ENCODE measurements around the gene LONRF2. TPM values are rescaled to one million over a fixed set of nuclear protein-coding genes. Genes with fewer than 3 reads are reported as not detected.

The LONRF2 gene
- total RNA-seq, 1 experiment from 2014 or later = 0.33 TPM

GRCh38 chr2:100236166-100236565 lies 86.1 kb downstream of the LONRF2 start (continued):
- TF ChIP-seq USF2 (CRISPR knock-in tag; IDR thresholded peaks at IDR 0.05) = no peak
- no peak for TF ChIP-seq NR1H2 (CRISPR knock-in tag; IDR thresholded peaks at IDR 0.05)

- peaks cover 40% of the 10 kb centered on the region for H3K4me1 Mint-ChIP-seq
- H3K36me3 Mint-ChIP-seq = no peaks in the 10 kb centered on the region
- TF ChIP-seq NR2C2 (CRISPR knock-in tag; IDR thresholded peaks at IDR 0.05) = no peak
- TF ChIP-seq CREM (CRISPR knock-in tag; IDR thresholded peaks at IDR 0.05) = no peak
- no peak for TF ChIP-seq FOXK1 (CRISPR knock-in tag; IDR thresholded peaks at IDR 0.05)
- no peak for TF ChIP-seq ATF6 (CRISPR knock-in tag; IDR thresholded peaks at IDR 0.05)
- no peak for TF ChIP-seq TP53 (CRISPR knock-in tag; IDR thresholded peaks at IDR 0.05)
- TF ChIP-seq NR1H2 (CRISPR knock-in tag; IDR thresholded peaks at IDR 0.05) = no peak
- no peak for TF ChIP-seq CDX4 (CRISPR knock-in tag; IDR thresholded peaks at IDR 0.05; ENCODE audit: borderline replicate concordance)
- TF ChIP-seq CTCF (IDR thresholded peaks at IDR 0.05) = no peak
- TF ChIP-seq ZMAT4 (CRISPR knock-in tag; IDR thresholded peaks at IDR 0.05) = no peak
- no peak for TF ChIP-seq TCF7 (CRISPR knock-in tag; IDR thresholded peaks at IDR 0.05; ENCODE audit: low read depth)
- no peak for TF ChIP-seq JUN (CRISPR knock-in tag; IDR thresholded peaks at IDR 0.05)
- TF ChIP-seq NR3C1 (CRISPR knock-in tag; conservative IDR thresholded peaks at IDR 0.05; ENCODE audit: low read depth) = no peak
- TF ChIP-seq STAT6 (CRISPR knock-in tag; conservative IDR thresholded peaks at IDR 0.05; ENCODE audit: low read depth) = no peak
- TF ChIP-seq ZNF416 (CRISPR knock-in tag; IDR thresholded peaks at IDR 0.05) = no peak
- no peak for TF ChIP-seq USF2 (CRISPR knock-in tag; IDR thresholded peaks at IDR 0.05)
- no peak for TF ChIP-seq AFF4 (CRISPR knock-in tag; IDR thresholded peaks at IDR 0.05; ENCODE audit: borderline replicate concordance)
- no peak for TF ChIP-seq SOX15 (CRISPR knock-in tag; IDR thresholded peaks at IDR 0.05)
- no peak overlapping the region for H3K4me3 Mint-ChIP-seq
- ChIA-PET POLR2A (no interaction called here), CTCF (interaction anchor here (1.1 to 3.7 kb wide), 3 partner anchors 10 to 145 kb away, joined by 3 to 25 read pairs (median 10); no protein-coding TSS in a partner anchor)
- H3K27ac Mint-ChIP-seq = peak overlapping the region; percentile 42; the same call in 1 of the 2 replicates
- no peaks in the 10 kb centered on the region for H3K9me3 Mint-ChIP-seq
- DNase-seq (ENCODE audit: low spot score) (no peak), ATAC-seq (no peak)
- H3K27me3 Mint-ChIP-seq (ENCODE audit: low read depth) = peaks cover 2% of the 10 kb centered on the region; the same call in 1 of the 2 replicates
Measured at GRCh38 chr2:100235581-100235980, 86.7 kb downstream of the LONRF2 start.

Data from WTC11 (cell line).